ENCODE data around the gene C9orf78. TPM values are rescaled to one million over a fixed set of nuclear protein-coding genes. Genes with fewer than 3 reads are reported as not detected.

C9orf78 gene
- total and polyA plus RNA-seq, 2 experiments from 2014 or later: 34.4 to 84.6 TPM

- DNase-seq (ENCODE audit: low spot score): no peak
Observed at GRCh38 chr9:129803676-129804060, 31.4 kb downstream of the C9orf78 start.

More at GRCh38 chr9:129803676-129804060, 31.4 kb downstream of the C9orf78 start:
- TF ChIP-seq REST (IDR thresholded peaks at IDR 0.05; ENCODE audit: unreplicated experiment): no peak
- no peak for TF ChIP-seq ZNF462 (CRISPR knock-in tag; IDR thresholded peaks at IDR 0.05)
- no peak for TF ChIP-seq JUNB (IDR thresholded peaks at IDR 0.05; ENCODE audit: unreplicated experiment)
- TF ChIP-seq STAT1 (IDR thresholded peaks at IDR 0.05; ENCODE audit: unreplicated experiment): no peak
- no peak for TF ChIP-seq CREB1 (CRISPR knock-in tag; IDR thresholded peaks at IDR 0.05; ENCODE audit: low read depth)
- no peak for TF ChIP-seq ETS1 (IDR thresholded peaks at IDR 0.05)
- no peak for TF ChIP-seq CTCF (conservative IDR thresholded peaks at IDR 0.05; ENCODE audit: low read depth in 2 of 2)
- TF ChIP-seq ZNF331 (CRISPR knock-in tag; IDR thresholded peaks at IDR 0.05; ENCODE audit: low read depth): no peak
- TF ChIP-seq EZH2phosphoT487 (IDR thresholded peaks at IDR 0.05; ENCODE audit: unreplicated experiment): no peak
- TF ChIP-seq ZNF114 (CRISPR knock-in tag; IDR thresholded peaks at IDR 0.05): no peak
- TF ChIP-seq POLR2AphosphoS5 (IDR thresholded peaks at IDR 0.05; ENCODE audit: low read depth): no peak
- no peak for TF ChIP-seq NANOG (IDR thresholded peaks at IDR 0.05; ENCODE audit: borderline replicate concordance)
- no peak for TF ChIP-seq EZH2 (IDR thresholded peaks at IDR 0.05; ENCODE audit: low read depth, unreplicated experiment)
- peaks cover 12% of the 10 kb centered on the region for H3K27me3 Mint-ChIP-seq (ENCODE audit: insufficient read depth, low read depth, poor library complexity)
- H3K4me3 Mint-ChIP-seq: peak overlapping the region; percentile 80
- peaks cover 30% of the 10 kb centered on the region for H3K36me3 Mint-ChIP-seq (ENCODE audit: low read depth)
- Histone ChIP-seq H3K4me3 (peak overlapping the region; percentile 94), H2AFZ (peak overlapping the region; percentile 76; the same call in 1 of the 2 replicates), H3K36me3 (ENCODE audit: insufficient read depth) (no peaks in the 10 kb centered on the region), H3K4me2 (peak overlapping the region; percentile 99), H4K20me1 (replicated peaks; ENCODE audit: insufficient read depth) (peaks cover 8% of the 10 kb centered on the region), H3K27ac (ENCODE audit: low read depth) (no peak overlapping the region), H3K9me2 (ENCODE audit: insufficient read depth) (no peaks in the 10 kb centered on the region), H3K4me1 (ENCODE audit: insufficient read depth) (no peaks in the 10 kb centered on the region; the same call in 1 of the 2 replicates), H3K79me2 (replicated peaks; ENCODE audit: insufficient read depth) (peaks cover 17% of the 10 kb centered on the region; the same call in 1 of the 2 replicates), H3K27me3 (ENCODE audit: insufficient read depth) (no peaks in the 10 kb centered on the region), H3F3A (replicated peaks; ENCODE audit: low read depth) (no peaks in the 10 kb centered on the region)
- no peaks in the 10 kb centered on the region; the same call in 2 of the 3 replicates for H3K9me3 Mint-ChIP-seq
- no peak for ATAC-seq
- H3K4me1 Mint-ChIP-seq: peaks cover 6% of the 10 kb centered on the region; the same call in 2 of the 3 replicates
- H3K27ac Mint-ChIP-seq: no peak overlapping the region
